ENCODE data around the gene CYP3A7. TPM values are rescaled to one million over a fixed set of nuclear protein-coding genes. Genes with fewer than 3 reads are reported as not detected.
"Not testable (repeated sequence)": the region's sequence is repeated elsewhere in the genome, so short reads cannot be mapped to it uniquely, and the experiment has no call there.

Gene CYP3A7
- total RNA-seq, 2 experiments from 2014 or later: not detected

DNA sequence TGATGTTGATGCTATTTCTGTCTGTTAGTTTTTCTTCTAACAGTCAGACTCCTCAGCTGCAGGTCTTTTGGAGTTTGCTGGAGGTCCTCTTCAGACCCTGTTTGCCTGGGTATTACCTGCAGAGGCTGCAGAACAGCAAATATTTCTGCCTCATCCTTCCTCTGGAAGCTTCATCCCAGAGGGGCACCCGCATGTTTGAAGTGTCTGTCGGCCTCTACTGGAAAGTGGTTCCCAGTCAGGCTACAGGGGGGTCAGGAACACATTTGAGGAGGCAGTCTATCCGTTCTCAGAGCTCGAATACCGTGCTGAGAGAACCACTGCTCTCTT, 41.9 kb downstream of the CYP3A7 start:
- no peak overlapping the region for H3K4me3 Mint-ChIP-seq
- CTCF ChIA-PET: interaction anchor here (1.2 kb wide), 1 partner anchor 105 kb away, joined by 3 read pairs; no protein-coding TSS in a partner anchor
- intact Hi-C loops (cut with micrococcal nuclease): no loop called here

DNA sequence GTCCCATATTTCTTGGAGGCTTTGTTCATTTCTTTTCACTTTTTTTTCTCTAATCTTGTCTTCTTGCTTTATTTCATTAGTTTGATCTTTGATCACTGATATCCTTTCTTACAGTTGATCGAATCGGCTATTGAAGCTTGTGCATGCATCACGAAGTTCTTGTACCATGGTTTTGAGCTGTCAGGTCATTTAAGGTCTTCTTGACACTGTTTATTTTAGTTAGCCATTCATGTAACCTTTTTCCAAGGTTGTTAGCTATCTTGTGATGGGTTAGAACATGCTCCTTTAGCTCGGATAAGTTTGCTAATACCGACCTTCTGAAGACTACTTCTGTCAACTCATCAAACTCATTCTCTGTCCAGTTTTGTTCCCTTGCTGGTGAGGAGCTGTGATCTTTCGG, 42.4 kb downstream of the CYP3A7 start:
- H3K4me1 Mint-ChIP-seq (ENCODE audit: low read depth): peaks cover 17% of the 10 kb centered on the region
- intact Hi-C loops (cut with micrococcal nuclease): not testable (repeated sequence)
- CTCF ChIA-PET: interaction anchor here (1.2 kb wide), 1 partner anchor 105 kb away, joined by 3 read pairs; no protein-coding TSS in a partner anchor

More for the DNA sequence above, 41.9 kb downstream of the CYP3A7 start:
- peaks cover 11% of the 10 kb centered on the region for H3K9me3 Mint-ChIP-seq
- no peak overlapping the region for H3K27ac Mint-ChIP-seq
- peaks cover 1% of the 10 kb centered on the region for H3K36me3 Mint-ChIP-seq (ENCODE audit: low read depth)
- H3K4me1 Mint-ChIP-seq (ENCODE audit: low read depth): peaks cover 17% of the 10 kb centered on the region
- DNase-seq: no peak
- no peaks in the 10 kb centered on the region for H3K27me3 Mint-ChIP-seq (ENCODE audit: low read depth)

DNA sequence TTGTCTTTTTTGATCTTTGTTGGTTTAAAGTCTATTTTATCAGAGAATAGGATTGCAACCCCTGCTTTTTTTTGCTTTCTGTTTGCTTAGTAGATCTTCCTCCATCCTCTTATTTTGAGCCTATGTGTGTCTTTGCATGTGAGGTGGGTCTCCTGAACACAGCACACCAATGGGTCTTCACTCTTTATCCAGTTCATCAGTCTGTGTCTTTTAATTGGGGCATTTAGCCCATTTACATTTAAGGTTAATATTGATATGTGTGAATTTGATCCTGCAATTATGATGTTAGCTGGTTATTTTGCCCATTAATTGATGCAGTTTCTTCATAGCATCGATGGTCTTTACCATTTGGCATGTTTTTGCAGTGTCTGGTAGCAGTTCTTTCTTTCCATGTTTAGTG, 43.3 kb downstream of the CYP3A7 start:
- H3K4me3 Mint-ChIP-seq; H3K27ac Mint-ChIP-seq; DNase-seq; H3K27me3 Mint-ChIP-seq (ENCODE audit: low read depth); H3K36me3 Mint-ChIP-seq (ENCODE audit: low read depth); CTCF ChIA-PET; intact Hi-C loops (cut with micrococcal nuclease): not testable (repeated sequence)
- Mint-ChIP-seq H3K4me1 (ENCODE audit: low read depth) (peaks cover 17% of the 10 kb centered on the region), H3K9me3 (peaks cover 11% of the 10 kb centered on the region)

More for the DNA sequence above, 42.4 kb downstream of the CYP3A7 start:
- not testable (repeated sequence) for H3K36me3 Mint-ChIP-seq (ENCODE audit: low read depth); DNase-seq; H3K27me3 Mint-ChIP-seq (ENCODE audit: low read depth); H3K27ac Mint-ChIP-seq; H3K4me3 Mint-ChIP-seq
- peaks cover 11% of the 10 kb centered on the region for H3K9me3 Mint-ChIP-seq

DNA sequence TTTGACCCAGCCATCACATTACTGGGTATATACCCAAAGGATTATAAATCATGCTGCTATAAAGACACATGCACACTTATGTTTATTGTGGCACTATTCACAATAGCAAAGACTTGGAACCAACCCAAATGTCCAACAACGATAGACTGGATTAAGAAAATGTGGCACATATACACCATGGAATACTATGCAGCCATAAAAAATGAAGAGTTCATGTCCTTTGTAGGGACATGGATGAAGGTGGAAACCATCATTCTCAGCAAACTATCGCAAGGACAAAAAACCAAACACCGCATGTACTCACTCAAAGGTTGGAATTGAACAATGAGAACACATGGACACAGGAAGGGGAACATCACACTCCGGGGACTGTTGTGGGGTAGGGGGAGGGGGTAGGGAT, 44.1 kb downstream of the CYP3A7 start:
- DNase-seq; intact Hi-C loops (cut with micrococcal nuclease); H3K27me3 Mint-ChIP-seq (ENCODE audit: low read depth); CTCF ChIA-PET; H3K27ac Mint-ChIP-seq; H3K36me3 Mint-ChIP-seq (ENCODE audit: low read depth); H3K4me3 Mint-ChIP-seq: not testable (repeated sequence)
- H3K4me1 Mint-ChIP-seq (ENCODE audit: low read depth): peaks cover 17% of the 10 kb centered on the region
- H3K9me3 Mint-ChIP-seq: peaks cover 11% of the 10 kb centered on the region

DNA sequence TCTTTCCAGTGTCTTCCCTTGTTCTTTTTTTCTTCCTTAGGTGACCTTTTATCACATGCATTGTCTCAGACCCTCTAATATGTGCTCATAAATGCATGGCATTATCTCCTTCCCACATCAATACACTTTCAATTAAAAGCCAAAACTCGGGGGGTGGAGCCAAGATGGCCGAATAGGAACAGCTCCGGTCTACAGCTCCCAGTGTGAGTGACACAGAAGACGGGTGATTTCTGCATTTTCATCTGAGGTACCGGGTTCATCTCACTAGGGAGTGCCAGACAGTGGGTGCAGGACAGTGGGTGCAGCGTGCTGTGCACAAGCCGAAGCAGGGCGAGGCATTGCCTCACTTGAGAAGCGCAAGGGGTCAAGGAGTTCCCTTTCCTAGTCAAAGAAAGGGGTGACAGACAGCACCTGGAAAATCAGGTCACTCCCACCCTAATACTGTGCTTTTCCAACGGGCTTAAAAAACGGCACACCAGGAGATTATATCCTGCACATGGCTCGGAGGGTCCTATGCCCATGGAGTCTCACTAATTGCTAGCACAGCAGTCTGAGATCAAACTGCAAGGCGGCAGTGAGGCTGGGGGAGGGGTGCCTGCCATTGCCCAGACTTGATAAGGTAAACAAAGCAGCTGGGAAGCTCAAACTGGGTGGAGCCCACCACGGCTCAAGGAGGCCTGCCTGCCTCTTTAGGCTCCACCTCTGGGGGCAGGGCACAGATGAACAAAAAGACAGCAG, 49.0 kb downstream of the CYP3A7 start:
- intact Hi-C loops (cut with micrococcal nuclease); H3K27me3 Mint-ChIP-seq (ENCODE audit: low read depth); DNase-seq; H3K9me3 Mint-ChIP-seq; CTCF ChIA-PET; H3K4me1 Mint-ChIP-seq (ENCODE audit: low read depth); H3K27ac Mint-ChIP-seq; H3K36me3 Mint-ChIP-seq (ENCODE audit: low read depth); H3K4me3 Mint-ChIP-seq: not testable (repeated sequence)

DNA sequence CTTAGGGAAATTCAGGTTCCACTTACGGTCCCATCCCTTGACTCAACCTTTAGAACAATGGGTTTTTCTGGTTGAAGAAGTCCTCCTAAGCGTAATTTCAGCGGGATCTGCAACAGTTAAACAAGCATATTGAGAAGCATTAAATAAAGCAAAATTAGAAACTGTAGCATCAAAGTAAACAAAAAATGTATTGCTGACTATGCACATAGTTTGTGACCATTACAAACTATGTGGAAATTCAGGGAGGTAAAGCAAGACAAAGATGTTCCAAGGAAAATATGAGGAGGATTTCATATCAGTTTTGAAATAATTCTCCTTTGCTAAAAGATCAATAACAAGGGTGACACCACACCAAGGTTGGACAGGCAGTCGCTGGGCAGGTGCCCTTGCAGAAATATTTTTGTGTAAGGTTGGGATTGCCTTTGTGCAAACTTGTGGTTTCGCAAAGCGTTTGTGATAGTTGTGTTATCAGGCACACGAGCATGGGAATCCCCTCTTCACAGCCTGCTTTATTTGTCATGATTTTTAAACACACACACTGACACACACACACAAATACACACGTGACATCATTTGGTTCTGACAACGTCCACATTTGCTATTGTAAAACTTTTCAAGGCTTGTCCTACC, 49.8 kb downstream of the CYP3A7 start:
- Mint-ChIP-seq H3K27ac (no peak overlapping the region), H3K4me3 (no peak overlapping the region), H3K27me3 (ENCODE audit: low read depth) (no peaks in the 10 kb centered on the region), H3K9me3 (peaks cover 4% of the 10 kb centered on the region), H3K36me3 (ENCODE audit: low read depth) (peaks cover 8% of the 10 kb centered on the region), H3K4me1 (ENCODE audit: low read depth) (no peaks in the 10 kb centered on the region)
- CTCF ChIA-PET: no interaction called here
- DNase-seq: no peak
- intact Hi-C loops (cut with micrococcal nuclease): no loop called here

DNA sequence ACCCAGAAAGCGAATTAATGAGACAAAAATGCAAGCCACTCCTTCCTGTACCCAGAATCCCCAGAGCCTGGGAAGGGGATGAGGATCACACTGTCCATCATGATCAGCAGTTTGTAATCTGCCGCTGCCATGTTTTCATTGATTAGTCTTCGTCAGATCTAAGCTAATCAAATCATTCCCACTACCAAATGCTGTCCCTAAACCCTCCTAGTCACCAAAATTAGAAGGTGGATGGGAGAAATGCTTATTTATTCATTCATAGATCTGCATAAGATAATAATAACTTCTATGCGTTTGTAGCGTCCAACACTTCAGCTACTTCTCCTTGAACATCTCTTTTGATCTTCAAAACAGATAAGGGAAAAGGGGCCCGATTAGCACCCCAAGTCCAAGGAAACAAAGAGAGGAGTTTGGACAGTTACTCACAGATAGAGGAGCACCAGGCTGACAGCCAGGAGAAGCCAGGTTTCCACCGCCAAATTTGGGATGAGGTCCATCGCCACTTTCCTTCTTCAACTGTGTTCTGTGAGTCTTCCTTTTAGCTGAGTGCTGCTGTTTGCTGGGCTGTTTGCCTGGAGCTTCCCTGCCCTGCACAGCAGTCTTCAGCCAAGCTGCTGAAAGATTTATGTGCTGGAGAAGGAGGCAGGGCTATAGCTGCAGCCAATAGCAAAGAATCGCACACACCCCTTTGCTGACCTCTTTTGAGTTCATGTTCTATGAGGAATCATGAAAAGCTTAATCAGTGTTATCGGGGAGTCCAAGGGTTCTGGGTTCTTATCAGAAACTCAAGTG, 55.4 kb downstream of the CYP3A7 start, which contains the start of gene CYP3A5:
Gene CYP3A5 (minus strand): TSS at position 597 of the 792 bp plus-strand sequence. CDS start 100 bp downstream, at position 497.
- intact Hi-C loops (cut with micrococcal nuclease): no loop called here
- H3K27ac Mint-ChIP-seq: no peak within 1 kb of the TSS
- H3K27me3 Mint-ChIP-seq (ENCODE audit: low read depth): no peaks in the 10 kb centered on the region
- CTCF ChIA-PET: interaction anchor here (0.5 kb wide), 1 partner anchor 169 kb away, joined by 3 read pairs; no protein-coding TSS in a partner anchor
- DNase-seq: no peak
- peaks cover 24% of the 10 kb centered on the region for H3K4me1 Mint-ChIP-seq (ENCODE audit: low read depth)
- H3K4me3 Mint-ChIP-seq: no peak within 1 kb of the TSS
- H3K9me3 Mint-ChIP-seq: no peaks in the 10 kb centered on the region
- H3K36me3 Mint-ChIP-seq (ENCODE audit: low read depth): peaks cover 7% of the 10 kb centered on the region

DNA sequence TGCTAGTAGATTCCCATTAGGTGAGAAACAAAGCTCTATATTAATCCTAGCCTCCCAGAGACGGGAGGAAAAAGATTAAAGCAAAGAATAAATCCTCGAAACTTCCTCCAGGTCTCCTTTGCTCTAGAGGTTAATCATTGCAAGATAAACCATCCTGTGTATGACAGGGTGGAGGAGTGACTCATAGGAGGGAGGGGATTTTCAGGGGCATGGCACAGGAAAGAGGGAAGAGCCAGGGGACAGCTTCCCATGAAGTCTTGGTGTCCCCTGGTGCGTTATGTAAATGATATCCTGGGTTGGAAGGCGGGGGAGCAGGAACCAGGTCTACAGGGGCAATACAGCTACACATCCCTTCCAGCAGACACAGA, 56.0 kb downstream of the CYP3A7 start:
- no peaks in the 10 kb centered on the region for H3K9me3 Mint-ChIP-seq
- peaks cover 30% of the 10 kb centered on the region for H3K4me1 Mint-ChIP-seq (ENCODE audit: low read depth)
- H3K27ac Mint-ChIP-seq: no peak overlapping the region
- CTCF ChIA-PET: no interaction called here
- intact Hi-C loops (cut with micrococcal nuclease): no loop called here
- peaks cover 7% of the 10 kb centered on the region for H3K36me3 Mint-ChIP-seq (ENCODE audit: low read depth)
- no peak overlapping the region for H3K4me3 Mint-ChIP-seq
- H3K27me3 Mint-ChIP-seq (ENCODE audit: low read depth): no peaks in the 10 kb centered on the region
- peak; percentile 43 for DNase-seq

DNA sequence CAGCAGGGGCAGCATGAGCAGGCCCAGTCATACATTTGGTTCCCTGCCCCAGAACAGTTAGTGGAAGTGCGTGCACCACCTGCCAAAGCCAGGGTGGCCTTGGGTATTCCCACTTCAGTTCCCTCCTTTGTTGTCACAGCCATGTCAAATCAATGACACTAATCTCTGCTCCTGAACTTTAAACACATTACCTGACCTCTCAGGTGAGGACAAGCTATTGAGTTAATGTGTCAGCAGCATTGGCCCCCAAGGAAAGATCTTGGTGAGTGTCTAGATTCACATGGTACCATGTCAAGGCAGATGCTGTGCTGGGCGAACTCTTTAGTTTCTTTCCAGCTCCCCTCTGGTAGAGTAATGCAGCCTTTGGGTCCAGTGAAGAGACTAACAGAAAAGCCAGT, 57.3 kb downstream of the CYP3A7 start:
- Mint-ChIP-seq H3K9me3 (no peaks in the 10 kb centered on the region), H3K4me1 (ENCODE audit: low read depth) (peaks cover 35% of the 10 kb centered on the region), H3K36me3 (ENCODE audit: low read depth) (peaks cover 4% of the 10 kb centered on the region), H3K4me3 (no peak overlapping the region), H3K27me3 (ENCODE audit: low read depth) (no peaks in the 10 kb centered on the region), H3K27ac (peak overlapping the region; percentile 16)
- intact Hi-C loops (cut with micrococcal nuclease): no loop called here
- no peak for DNase-seq
- CTCF ChIA-PET: interaction anchor here (0.8 kb wide), 1 partner anchor 146 kb away, joined by 3 read pairs; no protein-coding TSS in a partner anchor

DNA sequence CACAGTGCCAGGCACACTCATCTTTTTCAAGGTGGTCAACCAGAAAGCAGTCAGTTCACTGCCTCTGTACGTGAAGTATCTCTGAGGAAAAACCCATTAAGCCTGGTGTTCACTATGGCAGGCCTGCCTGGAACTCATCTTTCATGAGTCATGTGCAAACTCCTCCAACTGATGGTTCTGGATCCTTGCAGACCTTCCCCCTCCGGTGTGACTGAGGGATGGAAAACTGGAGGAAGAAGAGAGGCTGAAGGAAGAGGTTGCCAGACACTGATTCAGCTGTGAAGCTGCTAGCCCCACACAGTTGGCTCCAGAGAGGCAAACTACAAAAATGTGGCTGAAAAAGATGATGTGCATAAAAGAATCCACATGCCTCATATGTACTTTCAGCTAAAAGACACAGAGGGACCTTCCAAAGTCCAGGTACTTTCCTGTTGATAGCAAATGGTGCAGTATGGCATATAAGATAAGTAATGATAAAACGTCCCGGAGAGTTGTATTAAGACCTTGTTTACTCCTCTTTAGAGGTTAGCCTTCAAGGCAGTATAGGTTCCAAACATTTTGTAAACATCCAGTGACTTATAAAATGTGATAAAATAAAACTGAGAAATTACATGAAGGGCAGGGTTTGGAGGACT, 57.9 kb downstream of the CYP3A7 start:
- DNase-seq: no peak
- peaks cover 1% of the 10 kb centered on the region for H3K36me3 Mint-ChIP-seq (ENCODE audit: low read depth)
- no peaks in the 10 kb centered on the region for H3K27me3 Mint-ChIP-seq (ENCODE audit: low read depth)
- H3K4me1 Mint-ChIP-seq (ENCODE audit: low read depth): peaks cover 35% of the 10 kb centered on the region
- intact Hi-C loops (cut with micrococcal nuclease): no loop called here
- CTCF ChIA-PET: no interaction called here
- H3K27ac Mint-ChIP-seq: peak overlapping the region; percentile 51
- no peaks in the 10 kb centered on the region for H3K9me3 Mint-ChIP-seq
- no peak overlapping the region for H3K4me3 Mint-ChIP-seq

DNA sequence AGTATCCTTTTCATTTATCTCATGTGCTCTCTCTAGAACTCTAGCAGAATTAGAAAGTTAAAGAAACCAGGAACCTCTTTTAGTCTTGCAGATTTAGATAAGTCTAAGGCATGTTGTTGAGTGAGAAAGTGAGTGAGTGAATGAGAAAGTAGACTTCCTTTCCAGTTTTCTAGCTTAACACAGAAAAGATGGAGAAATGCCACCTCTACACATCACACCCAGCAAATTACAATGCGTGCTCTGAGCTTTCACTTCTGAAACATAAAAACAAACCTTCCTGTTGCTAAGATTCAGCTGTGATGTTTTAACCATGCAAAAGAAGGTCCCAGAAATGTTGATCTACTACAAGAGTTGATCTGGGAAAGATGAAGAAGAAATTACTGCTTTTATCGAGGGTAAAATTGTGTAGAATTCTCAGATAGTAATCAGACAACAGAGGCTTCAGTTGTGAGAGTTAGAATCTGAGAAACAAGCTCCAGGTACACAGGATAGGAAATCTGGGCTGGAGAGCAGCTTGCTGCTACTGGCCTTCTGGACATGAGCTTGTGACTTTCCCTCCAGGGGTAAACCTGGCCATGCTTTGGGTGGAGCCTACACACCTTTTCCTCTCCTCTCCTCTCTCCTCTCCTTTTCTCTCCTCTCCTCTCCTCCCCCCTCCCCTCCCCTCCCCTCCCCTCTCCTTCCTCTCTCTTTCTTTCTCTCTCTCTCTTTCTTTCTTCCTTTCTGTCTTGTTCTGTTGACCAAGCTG, 59.8 kb downstream of the CYP3A7 start:
- CTCF ChIA-PET: interaction anchor here (1.0 kb wide), 1 partner anchor 43 kb away, joined by 3 read pairs; no protein-coding TSS in a partner anchor
- peaks cover 35% of the 10 kb centered on the region for H3K4me1 Mint-ChIP-seq (ENCODE audit: low read depth)
- peak overlapping the region; percentile 90 for H3K27ac Mint-ChIP-seq
- peak; percentile 33 for DNase-seq
- no peaks in the 10 kb centered on the region for H3K9me3 Mint-ChIP-seq
- H3K27me3 Mint-ChIP-seq (ENCODE audit: low read depth): no peaks in the 10 kb centered on the region
- intact Hi-C loops (cut with micrococcal nuclease): loop anchor here (1.0 kb wide), 5 partner anchors 26 to 113 kb away; no protein-coding TSS in a partner anchor
- no peaks in the 10 kb centered on the region for H3K36me3 Mint-ChIP-seq (ENCODE audit: low read depth)
- peak overlapping the region; percentile 30 for H3K4me3 Mint-ChIP-seq
